GM08714 (cell line): ENCODE data around the gene BEST1.

Experiments
- H3K4me3 ChIP-seq: fragments of 200-500 bp; sonication (Bioruptor generic); 2 replicates; pipeline ENCODE4 v1.5.1; 2014; ENCODE audit warnings: mild to moderate bottlenecking, low read length, inconsistent platforms
- ZNF274 ChIP-seq: IDR thresholded peaks from 2 replicates; pipeline ENCODE4 v1.6.1; 2012; ENCODE audit warnings: mild to moderate bottlenecking, low read depth, low read length

Gene BEST1

DNA sequence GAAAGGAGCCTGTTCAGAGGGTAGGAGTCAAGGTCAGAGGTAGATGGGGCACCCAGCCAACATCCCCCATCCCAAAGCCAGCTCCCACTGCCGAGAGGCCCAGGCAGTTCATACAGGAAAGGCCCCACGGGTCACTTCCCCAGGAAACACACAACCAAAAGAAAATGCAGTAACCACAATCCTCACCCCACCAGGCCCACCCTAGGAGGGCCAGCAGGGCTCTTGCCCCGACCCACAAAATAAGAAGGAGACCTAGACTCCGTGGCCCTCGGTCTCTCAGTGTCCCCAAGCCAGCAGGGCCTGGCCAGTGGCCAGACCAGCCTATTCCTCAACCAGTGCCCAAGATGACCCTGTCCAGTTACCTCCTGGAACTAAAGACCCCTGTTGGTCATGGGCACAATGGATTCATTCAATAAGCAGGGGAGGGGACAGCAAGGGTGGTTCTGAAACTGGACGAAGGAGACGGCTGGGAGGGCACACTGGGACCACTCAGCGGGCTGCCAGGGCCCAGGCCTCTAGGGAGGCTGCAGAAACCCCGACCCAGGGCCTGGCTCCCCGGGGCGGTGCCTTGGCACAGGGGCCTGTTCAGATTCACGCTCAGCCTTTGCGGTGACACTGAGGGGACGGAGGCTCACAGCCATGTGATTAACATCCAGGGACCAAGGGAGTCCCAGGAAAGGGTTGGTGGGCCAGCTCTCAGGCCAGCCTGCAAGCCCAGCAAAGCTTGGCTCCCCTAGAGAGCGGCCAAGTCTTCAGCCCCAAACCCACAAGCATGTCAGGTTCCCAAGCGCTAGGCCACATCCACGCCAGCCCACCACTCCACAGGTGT, 38.2 kb upstream of the BEST1 start:
- H3K4me3 ChIP-seq: no peak overlapping the region
- no peak for TF ChIP-seq ZNF274

GRCh38 chr11:61912530-61912898, 37.6 kb upstream of the BEST1 start:
- no peak for TF ChIP-seq ZNF274

DNA sequence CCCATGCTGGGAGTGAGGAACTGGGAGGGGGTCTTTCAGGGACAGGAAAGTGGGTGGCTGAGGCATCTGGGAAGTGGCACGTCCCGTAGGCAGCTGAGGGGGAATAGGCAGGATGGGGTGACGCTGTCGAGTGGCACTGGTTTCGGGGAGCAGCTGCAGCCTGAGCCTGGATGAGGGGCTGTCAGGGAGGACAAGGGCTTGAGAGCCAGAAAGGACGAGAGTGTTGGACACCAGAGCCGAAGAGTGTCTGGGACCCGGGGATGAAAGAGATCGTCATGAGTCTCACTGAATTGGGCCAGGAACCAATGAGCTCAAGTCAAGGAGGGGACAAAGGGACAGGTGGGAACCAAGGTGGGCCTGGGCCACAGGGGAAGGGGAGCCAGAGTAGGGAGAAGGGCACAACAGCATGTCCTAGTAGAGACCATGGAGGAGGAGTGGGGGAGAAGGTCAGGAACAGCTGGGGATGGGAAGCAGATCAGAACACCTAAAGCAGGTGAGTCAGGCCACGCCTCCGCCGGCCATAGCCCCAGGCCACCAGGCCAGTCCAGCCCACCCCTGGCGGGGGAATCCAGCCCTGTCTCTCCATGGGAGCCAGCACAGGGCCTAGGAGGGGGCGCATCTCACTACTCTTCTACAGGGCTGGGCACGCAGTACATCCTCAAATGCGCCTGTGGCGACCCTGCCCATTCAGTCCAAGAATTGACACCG, 37.0 kb upstream of the BEST1 start:
- no peak overlapping the region for H3K4me3 ChIP-seq
- TF ChIP-seq ZNF274: no peak

More at GRCh38 chr11:61912530-61912898, 37.6 kb upstream of the BEST1 start:
- H3K4me3 ChIP-seq: no peak overlapping the region

GRCh38 chr11:61913699-61914395, 36.3 kb upstream of the BEST1 start:
- no peak overlapping the region for H3K4me3 ChIP-seq
- no peak for TF ChIP-seq ZNF274

DNA sequence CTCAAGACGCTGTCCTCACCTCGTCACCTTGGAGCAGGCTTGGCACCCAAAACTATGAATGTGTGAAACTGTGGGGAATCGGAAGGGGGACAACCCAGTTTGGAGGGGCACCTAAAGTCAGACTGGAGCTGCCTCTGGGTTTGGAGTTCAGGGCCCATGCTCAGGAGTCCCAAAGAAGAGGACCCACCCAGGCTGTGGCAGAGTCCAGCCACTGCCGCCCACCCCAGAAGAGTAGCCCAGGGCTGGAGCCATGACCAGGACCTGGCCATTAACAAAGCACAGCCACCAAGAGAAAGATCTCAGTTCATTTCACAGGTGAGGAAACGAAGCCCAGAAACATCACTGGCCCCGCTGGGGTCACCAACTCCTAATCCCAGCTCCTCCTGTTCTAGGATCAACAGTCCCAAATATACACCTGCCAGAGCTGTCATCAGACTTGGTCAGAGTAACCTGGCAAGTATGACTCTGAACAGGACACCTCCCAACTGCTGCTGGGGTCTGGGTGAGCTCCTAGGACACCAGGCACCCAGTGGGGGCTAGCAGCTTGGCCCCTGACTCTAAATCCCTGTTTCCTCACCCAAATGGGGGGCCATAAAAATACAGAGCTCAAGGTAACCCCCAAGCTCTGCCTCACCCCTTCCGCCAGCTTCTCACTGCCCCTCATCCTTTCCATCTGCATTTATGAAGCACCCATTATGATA, 35.5 kb upstream of the BEST1 start:
- no peak overlapping the region for H3K4me3 ChIP-seq
- no peak for TF ChIP-seq ZNF274

GRCh38 chr11:61916737-61917333, 33.3 kb upstream of the BEST1 start:
- no peak for TF ChIP-seq ZNF274
- no peak overlapping the region; the same call in 1 of the 2 replicates for H3K4me3 ChIP-seq

DNA sequence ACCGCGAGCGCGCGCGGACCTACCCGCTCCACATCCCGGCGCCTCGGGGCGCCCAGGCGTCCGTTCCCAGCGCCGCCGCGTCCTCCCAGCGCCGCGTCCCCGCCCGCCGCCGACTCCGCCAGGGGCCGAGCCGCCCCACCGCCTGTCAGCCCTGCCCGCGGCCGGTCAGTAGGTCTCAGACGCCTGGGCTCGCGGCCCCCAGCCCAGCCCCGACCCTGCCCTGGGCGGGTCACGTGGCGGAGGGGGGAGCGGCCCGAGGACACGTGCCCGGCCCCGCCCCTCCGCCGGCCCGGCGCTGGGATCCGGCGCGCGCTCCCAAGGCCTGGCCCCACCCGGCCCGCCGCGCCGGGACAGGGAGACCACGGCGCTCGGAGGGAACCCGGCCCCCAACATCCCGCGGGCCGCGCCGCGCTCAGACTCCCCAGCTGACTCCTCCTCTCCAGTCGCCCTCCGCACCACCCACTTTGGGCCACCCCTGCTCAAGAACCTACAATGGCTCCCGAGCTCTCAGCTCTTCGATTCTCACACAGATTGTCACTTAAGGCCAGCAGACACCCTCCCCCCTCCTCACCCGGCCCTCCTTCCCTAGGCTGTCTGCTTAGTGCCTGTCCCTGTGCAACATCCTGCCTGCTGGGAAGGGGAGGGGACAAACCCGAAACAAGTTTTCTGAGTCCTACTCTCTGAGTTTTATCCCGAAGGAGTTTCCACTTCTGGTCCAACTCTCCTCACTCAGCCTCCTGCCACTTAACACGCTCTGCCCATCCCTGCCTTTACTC, 32.6 kb upstream of the BEST1 start, which contains the start of gene RAB3IL1:
TSS of gene RAB3IL1 (minus strand) at position 233 of the 776 bp plus-strand sequence. CDS start at position 34, 199 bp downstream.
- no peak for TF ChIP-seq ZNF274
- no peak within 1 kb of the TSS; the same call in 1 of the 2 replicates for H3K4me3 ChIP-seq

DNA sequence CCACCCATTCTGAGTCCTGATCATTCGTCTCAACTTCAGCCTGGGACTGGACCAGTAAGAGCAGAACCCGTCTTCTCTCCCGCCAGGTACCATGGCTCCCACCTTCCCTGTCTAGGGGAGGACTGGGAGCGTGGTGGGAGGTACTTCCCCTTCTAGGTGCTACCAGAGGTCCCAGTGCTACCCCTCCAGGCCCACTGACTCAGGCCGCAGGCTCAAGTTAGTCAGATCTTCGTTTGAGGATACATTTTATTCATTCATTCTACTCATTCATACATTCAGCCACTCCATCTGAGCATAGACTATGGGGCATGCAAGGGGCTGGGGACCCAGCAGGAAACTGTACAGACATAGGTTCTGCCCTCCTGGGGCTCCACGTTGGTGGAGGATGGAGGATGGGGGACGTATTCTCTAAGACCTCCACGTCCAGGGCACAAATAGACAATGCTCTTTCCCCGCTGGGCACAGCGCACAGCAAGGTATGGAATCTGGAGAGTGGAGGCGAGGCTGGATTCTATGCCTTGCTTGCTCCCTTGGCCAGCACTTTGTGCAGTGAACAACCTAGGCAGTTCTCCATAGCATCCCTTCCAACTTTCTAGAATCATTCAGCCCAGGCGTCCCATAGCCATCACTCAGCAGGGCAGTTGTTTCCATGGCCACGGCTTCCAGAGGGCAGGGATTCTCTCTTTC, 31.8 kb upstream of the BEST1 start:
- TF ChIP-seq ZNF274: no peak
- H3K4me3 ChIP-seq: no peak overlapping the region

DNA sequence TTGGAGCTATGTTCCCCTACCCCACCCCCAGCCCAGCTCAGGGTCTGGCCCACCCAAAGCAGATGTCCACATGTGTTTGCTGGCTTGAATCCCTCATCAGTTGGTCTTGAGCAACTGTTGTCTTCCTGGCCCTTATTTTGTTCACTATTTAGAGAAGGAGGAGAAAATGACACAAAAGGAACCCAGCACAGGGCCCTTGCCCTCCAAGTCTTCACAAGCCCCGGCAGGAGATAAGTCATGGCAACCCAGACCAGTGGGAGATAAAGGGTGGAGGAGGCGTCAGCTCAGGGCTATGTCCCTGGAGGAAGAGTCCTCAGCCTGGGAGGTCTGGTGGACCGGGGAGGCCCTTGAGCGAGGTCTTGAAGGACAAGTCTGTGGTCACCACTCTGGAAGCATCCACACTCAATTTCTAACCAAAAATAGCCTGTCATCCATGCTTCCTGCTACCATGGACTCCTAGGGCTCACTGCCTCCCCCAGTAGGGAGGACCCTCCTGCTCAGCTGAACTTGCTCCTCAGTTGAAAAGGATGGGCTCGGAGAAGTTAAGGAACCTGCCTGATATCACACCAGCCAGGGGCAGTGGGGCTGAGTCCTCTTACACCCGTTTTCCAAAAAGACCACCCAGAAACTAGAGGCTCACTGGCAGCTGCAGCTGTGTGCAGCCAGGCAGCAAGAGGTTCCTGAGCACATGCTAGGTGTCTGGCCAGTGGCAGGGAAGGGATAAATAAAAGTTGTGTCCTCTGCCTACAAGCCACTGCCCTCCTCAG, 31.0 kb upstream of the BEST1 start:
- no peak overlapping the region for H3K4me3 ChIP-seq
- TF ChIP-seq ZNF274: no peak

DNA sequence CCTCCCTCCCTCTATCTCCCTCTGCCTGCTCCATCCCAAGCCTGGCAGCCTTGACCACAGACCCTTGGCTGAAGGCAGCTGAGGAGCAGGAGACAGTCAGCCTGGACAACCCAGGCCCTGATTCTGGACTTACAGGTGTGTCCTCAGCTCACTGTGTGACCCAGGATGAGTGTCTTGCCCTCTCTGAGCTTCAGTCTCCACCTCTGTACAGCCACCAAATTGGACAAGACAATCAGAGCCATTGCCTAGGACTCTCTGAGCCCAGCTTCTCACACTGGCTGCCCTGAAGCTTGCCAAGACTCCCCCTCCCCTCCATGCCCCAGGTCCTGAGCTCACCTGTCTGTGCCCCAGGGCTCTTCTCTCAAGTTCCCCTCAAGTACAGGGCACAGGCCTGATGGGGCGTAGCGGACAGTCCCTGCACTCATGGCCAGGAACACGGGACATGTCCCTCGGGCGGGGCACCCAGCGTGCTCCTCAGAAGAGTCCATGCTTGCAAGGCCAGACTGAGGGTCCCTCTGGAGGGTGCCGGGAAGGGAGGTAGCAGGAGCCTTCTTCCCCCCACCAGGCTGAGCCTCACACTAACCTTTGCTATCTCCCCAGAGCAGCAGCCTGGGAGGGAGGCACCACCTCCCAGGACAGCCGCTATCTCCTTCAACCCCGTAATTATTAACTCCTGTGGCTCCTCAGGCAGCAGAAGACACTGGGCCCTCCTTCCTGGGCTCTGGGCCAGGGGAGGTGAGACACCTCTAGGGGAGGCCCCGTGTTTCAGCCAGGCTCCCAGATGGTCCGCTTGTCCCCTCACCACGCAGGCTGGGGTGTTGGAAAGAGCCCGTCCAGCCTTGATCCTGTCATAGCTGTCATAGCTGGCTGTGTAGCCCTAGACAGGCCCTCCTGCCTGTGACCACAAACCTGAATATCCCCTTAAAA, 30.2 kb upstream of the BEST1 start:
- TF ChIP-seq ZNF274: no peak
- H3K4me3 ChIP-seq: no peak overlapping the region

GRCh38 chr11:61921446-61921845, 28.7 kb upstream of the BEST1 start:
- no peak overlapping the region for H3K4me3 ChIP-seq
- no peak for TF ChIP-seq ZNF274
